Stomach (tissue), 9 donors: ENCODE measurements around the gene CMTM6. TPM values are rescaled to one million over a fixed set of nuclear protein-coding genes. Genes with fewer than 3 reads are reported as not detected.
"Not testable (repeated sequence)": the region's sequence is repeated elsewhere in the genome, so short reads cannot be mapped to it uniquely, and the experiment has no call there.

Experiments used
- DNase-seq, 2 donors: peaks; one replicate each; pipeline versions ENCODE4 v3.0.0 to v3.0.0-alpha.2; 2013 to 2019
- H3K27ac ChIP-seq, 5 donors: fragments of 200-600 bp in 4 of 5; sonication (generic) in 4 of 5; one replicate each; pipeline ENCODE4 v1.5.1; 2013 to 2019; ENCODE audit warnings: mild to moderate bottlenecking in 1 of 5, moderate library complexity in 1 of 5
- H3K27me3 ChIP-seq, 3 donors: fragments of 200-600 bp; sonication (generic); one replicate each; pipeline ENCODE4 v1.5.1; 2017 to 2019; ENCODE audit warnings: mixed run types in 1 of 3
- H3K36me3 ChIP-seq, 4 donors: fragments of 200-600 bp; sonication (generic); 1 replicate in 3 of 4; 2 replicates in 1 of 4; pipeline ENCODE4 v1.5.1; 2016 to 2019
- H3K4me1 ChIP-seq, 4 donors: fragments of 200-600 bp; sonication (generic); one replicate each; pipeline ENCODE4 v1.5.1; 2016 to 2019
- H3K4me3 ChIP-seq, 4 donors: fragments of 200-600 bp; sonication (generic) in 3 of 4; one replicate each; pipeline ENCODE4 v1.5.1; 2016 to 2019; ENCODE audit warnings: mild to moderate bottlenecking in 1 of 4
- H3K9me3 ChIP-seq, 4 donors: fragments of 200-600 bp; sonication (generic); one replicate each; pipeline ENCODE4 v1.5.1; 2016 to 2019
- EP300 ChIP-seq: sonication (generic); formaldehyde crosslinking; IDR thresholded peaks from one replicate; pipeline ENCODE4 v1.6.1; 2017; ENCODE audit warnings: antibody characterized with exemption
- POLR2A ChIP-seq, 4 donors: fragments of 450-650 bp; IDR thresholded peaks; one replicate each; pipeline ENCODE4 v1.6.1; 2016; ENCODE audit warnings: antibody characterized with exemption in 4 of 4, control low read depth in 2 of 4, mild to moderate bottlenecking in 1 of 4, moderate library complexity in 1 of 4
- POLR2AphosphoS5 ChIP-seq, 3 donors: sonication (generic); formaldehyde crosslinking; IDR thresholded peaks; one replicate each; pipeline ENCODE4 v1.6.1; 2016; ENCODE audit warnings: antibody characterized with exemption in 3 of 3
- WGBS, 5 donors: extraction: QIAGEN DNeasy Blood & Tissue Kit in 3 of 5; methylation state at CpG; one replicate each; pipeline versions ENCODE4 v1.1.5 to v1.1.7; 2013 to 2018; 5-methylcytosine and 5-hydroxymethylcytosine counted together
- intact Hi-C: fragments of 100-400 bp; cut with DNase I; formaldehyde crosslinking; loops from one replicate; pipeline ENCODE4 v1.15.1; 2023; ENCODE audit warnings: low total_unique reads
- polyA plus RNA-seq, 3 donors: library from polyadenylated mRNA; stranded (reverse); fragments of 200-250 nt; gene quantifications; one replicate each; pipeline ENCODE4 v1.2.3, GENCODE V29; 2013
- total RNA-seq, 5 donors: library from RNA; depleted of rRNA; stranded (reverse); fragments of >200 nt; gene quantifications; one replicate each; pipeline versions ENCODE4 v1.1.0 to v1.2.3, GENCODE V29; 2014 to 2016
- TF ChIP-seq, protein P1 (sequence below), 7 experiments: fragments of 450-650 bp in 4 of 7; fragments of 200-600 bp in 3 of 7; sonication (generic) in 3 of 7; IDR thresholded peaks; one replicate each; pipeline ENCODE4 v1.5.1; 2016 to 2019; ENCODE audit warnings: antibody characterized with exemption in 7 of 7, control low read depth in 2 of 7, mild to moderate bottlenecking in 1 of 7
- donor health status: healthy with polysubstance abuse.
- donor health status: Bipolar disorder and iron deficiency.
- donor health status: healthy.

The CMTM6 gene
- total and polyA plus RNA-seq, 8 donors, result 5.8 to 133 (median 15.2) TPM

DNA sequence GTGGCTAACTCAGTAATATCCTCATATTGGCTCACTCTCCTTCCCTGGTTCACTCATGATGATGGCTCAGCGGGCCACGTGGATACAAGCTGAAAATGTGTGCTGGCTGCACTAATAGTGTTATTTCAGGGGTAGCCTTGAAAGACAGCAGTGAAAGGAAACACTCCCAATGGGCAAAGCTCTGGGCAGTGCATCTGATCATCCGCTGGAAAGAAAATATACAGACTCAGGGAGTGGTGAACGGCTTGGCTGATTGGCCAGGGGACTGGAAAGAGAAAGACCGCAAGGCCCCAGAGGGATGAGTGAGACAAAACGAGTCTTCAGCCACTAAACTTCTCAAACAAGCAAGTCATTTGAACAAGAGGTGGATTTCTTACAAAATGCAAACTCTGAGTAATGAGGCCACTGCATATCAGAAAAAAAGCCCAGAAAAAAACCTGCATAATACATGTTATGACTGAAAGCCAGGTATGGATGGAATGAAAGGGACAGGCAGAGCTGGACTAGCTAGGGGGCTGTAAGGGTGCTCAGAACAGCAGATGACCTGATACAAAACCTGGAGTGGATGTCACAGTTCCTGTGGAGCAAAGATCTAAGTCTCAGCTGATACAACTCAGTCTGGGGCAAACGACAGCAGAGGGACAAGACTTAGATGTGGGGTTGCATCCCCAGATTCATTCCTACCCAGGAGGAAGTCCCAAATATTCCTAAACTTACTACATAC lies 33.3 kb downstream of the CMTM6 start:
- H3K36me3 ChIP-seq, result peaks cover 0 to 17% (median 4%) of the 10 kb centered on the region in 4 donors
- WGBS, 5 donors, result 73 to 81% (median 76%) methylated on average over 7 of the region's 7 CpGs
- DNase-seq, result no peak
- H3K27me3 ChIP-seq, result no peaks in the 10 kb centered on the region
- intact Hi-C loops, result loop anchor here (5.0 kb wide), 1 partner anchor 92 kb away; no protein-coding TSS in a partner anchor
- no peaks in the 10 kb centered on the region for H3K9me3 ChIP-seq
- H3K27ac ChIP-seq, result peak overlapping the region in 2 of 5 donors; percentile 59 to 60
- peaks cover 17 to 43% (median 27%) of the 10 kb centered on the region in 4 donors for H3K4me1 ChIP-seq
- no peak overlapping the region for H3K4me3 ChIP-seq
- TF ChIP-seq EP300 (no peak), POLR2A (IDR thresholded peaks at IDR 0.05) (no peak), POLR2AphosphoS5 (IDR thresholded peaks at IDR 0.05) (no peak)
- TF ChIP-seq, protein P1, sequence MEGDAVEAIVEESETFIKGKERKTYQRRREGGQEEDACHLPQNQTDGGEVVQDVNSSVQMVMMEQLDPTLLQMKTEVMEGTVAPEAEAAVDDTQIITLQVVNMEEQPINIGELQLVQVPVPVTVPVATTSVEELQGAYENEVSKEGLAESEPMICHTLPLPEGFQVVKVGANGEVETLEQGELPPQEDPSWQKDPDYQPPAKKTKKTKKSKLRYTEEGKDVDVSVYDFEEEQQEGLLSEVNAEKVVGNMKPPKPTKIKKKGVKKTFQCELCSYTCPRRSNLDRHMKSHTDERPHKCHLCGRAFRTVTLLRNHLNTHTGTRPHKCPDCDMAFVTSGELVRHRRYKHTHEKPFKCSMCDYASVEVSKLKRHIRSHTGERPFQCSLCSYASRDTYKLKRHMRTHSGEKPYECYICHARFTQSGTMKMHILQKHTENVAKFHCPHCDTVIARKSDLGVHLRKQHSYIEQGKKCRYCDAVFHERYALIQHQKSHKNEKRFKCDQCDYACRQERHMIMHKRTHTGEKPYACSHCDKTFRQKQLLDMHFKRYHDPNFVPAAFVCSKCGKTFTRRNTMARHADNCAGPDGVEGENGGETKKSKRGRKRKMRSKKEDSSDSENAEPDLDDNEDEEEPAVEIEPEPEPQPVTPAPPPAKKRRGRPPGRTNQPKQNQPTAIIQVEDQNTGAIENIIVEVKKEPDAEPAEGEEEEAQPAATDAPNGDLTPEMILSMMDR (IDR thresholded peaks at IDR 0.05), result no peak

DNA sequence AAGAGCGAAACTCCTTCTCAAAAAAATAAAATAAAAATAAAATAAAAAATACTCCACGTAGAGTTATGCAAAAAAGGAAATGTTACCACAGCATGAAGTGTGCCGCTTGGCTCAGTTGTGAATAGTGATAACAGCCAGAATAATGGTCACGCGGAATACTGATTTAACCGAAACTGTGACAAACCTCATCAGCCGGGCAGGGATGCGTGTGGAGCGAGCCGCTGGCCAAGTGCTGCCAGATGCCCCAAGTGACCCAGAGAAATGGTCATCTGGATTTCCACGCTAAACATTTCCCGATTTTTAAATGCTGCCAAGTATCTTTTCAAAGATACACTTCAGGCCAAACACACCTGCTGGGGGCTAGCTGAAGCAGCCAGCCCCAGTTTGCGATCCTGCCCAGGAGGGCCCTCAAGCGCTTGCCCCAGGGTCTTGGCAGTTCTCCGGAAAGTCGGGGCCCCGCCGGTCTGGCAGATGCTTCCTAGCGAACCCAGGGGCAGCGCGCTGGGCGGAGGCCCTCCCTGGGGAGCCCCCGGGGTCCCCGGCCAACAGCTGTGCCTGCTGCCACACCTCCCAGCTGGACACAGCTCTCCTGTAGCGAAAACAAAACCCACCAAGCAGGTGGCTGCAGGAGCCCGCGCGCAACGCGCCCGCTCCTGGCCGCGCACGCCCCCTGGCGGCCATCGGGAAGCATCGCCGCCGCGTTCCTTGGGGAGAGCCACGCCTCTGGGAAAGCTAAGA lies 35.1 kb downstream of the CMTM6 start:
- no peaks in the 10 kb centered on the region for H3K9me3 ChIP-seq
- whole genome bisulfite sequencing, 5 donors, result 14 to 24% (median 17%) methylated on average over 35 to 41 of the region's 41 CpGs
- no peaks in the 10 kb centered on the region for H3K27me3 ChIP-seq
- DNase-seq, result peak; percentile 86 to 93
- peaks cover 0 to 10% (median 2%) of the 10 kb centered on the region in 4 donors for H3K36me3 ChIP-seq
- intact Hi-C loops, result loop anchor here (5.0 kb wide), 1 partner anchor 90 kb away; no protein-coding TSS in a partner anchor
- H3K4me1 ChIP-seq, result peaks cover 23 to 53% (median 32%) of the 10 kb centered on the region in 4 donors
- peak overlapping the region in 4 of 5 donors; percentile 41 to 73 (median 60) for H3K27ac ChIP-seq
- TF ChIP-seq POLR2A (IDR thresholded peaks at IDR 0.05) (no peak), POLR2AphosphoS5 (IDR thresholded peaks at IDR 0.05) (peak in 2 of 3 donors; percentile 35 to 78), EP300 (no peak)
- TF ChIP-seq, protein P1 (IDR thresholded peaks at IDR 0.05), result peak in 6 of 7 experiments; percentile 72 to 100 (median 98)
- peak overlapping the region; percentile 37 to 52 (median 50) for H3K4me3 ChIP-seq

DNA sequence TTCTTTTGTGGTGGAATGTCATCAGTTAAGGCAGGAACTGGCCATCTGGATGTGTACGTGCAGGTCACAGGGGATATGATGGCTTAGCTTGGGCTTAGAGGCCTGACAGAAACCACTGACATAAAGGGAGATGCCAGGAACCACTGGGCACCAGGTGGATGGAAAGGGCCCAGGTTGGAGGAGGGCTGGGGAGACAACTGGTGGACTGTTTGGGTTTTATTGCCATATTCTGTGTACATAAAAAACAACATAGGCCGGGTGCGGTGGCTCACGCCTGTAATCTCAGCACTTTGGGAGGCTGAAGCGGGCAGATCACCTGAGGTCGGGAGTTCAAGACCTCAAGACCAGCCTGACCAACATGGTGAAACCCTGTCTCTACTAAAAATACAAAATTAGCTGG lies 35.8 kb downstream of the CMTM6 start:
- H3K27ac ChIP-seq, DNase-seq, H3K27me3 ChIP-seq, H3K9me3 ChIP-seq, H3K36me3 ChIP-seq, H3K4me3 ChIP-seq: not testable (repeated sequence)
- H3K4me1 ChIP-seq, result peaks cover 23 to 58% (median 34%) of the 10 kb centered on the region in 4 donors
- 86 to 94% (median 91%) methylated on average over 6 of the region's 6 CpGs for WGBS, 5 donors
- intact Hi-C loops, result loop anchor here (5.0 kb wide), 1 partner anchor 90 kb away; no protein-coding TSS in a partner anchor

DNA sequence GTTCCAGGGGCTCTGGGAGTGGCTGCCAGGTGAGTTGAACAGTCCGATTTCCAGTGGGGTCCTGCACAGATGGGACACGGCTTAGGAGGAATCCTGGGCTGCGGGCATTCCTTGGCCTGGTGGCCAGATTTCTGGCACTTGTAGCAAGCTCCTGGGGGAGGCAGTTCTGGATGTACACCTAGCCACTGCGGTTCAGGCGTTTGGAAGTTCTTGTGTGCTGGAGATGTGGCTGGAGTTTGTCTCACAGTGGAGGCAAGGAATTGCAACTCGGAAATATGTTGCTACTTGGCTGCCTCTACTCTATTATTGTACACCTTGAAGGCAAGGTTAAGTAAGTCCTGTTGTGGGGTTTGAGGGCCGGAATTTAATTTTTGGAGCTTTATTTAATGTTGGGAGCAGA lies 37.9 kb downstream of the CMTM6 start:
- H3K36me3 ChIP-seq, H3K4me3 ChIP-seq, H3K9me3 ChIP-seq, DNase-seq, H3K27ac ChIP-seq, H3K27me3 ChIP-seq: not testable (repeated sequence)
- peaks cover 13 to 61% (median 35%) of the 10 kb centered on the region in 4 donors for H3K4me1 ChIP-seq
- 95 to 98% (median 97%) methylated on average over 6 to 7 of the region's 7 CpGs for WGBS, 5 donors
- intact Hi-C loops, result loop anchor here (5.0 kb wide), 1 partner anchor 87 kb away; no protein-coding TSS in a partner anchor

DNA sequence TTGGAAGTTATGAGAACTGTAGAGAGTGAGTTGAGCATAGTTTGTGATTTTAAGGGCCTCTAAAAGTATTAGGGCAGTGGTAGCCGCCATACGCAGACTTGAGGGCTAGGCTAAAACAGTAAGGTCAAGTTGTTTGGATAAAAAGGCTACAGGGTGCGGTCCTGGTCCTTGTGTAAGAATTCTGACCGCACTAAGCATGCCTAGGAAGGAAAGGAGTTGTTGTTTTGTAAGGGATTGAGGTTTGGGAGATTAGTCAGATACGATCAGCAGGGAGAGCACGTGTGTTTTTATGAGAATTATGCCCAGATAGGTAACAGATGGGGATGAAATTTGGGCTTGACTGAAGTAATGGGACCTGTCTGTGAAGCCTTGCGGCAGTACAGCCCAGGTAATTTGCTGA lies 39.2 kb downstream of the CMTM6 start:
- WGBS, 5 donors, result 62 to 86% (median 73%) methylated on average over 7 of the region's 7 CpGs
- H3K36me3 ChIP-seq, intact Hi-C loops, H3K27me3 ChIP-seq, H3K9me3 ChIP-seq, H3K4me3 ChIP-seq, DNase-seq: not testable (repeated sequence)
- Histone ChIP-seq H3K4me1 (peaks cover 12 to 53% (median 24%) of the 10 kb centered on the region in 4 donors), H3K27ac (peak overlapping the region in 1 of 5 donors; percentile 84)

DNA sequence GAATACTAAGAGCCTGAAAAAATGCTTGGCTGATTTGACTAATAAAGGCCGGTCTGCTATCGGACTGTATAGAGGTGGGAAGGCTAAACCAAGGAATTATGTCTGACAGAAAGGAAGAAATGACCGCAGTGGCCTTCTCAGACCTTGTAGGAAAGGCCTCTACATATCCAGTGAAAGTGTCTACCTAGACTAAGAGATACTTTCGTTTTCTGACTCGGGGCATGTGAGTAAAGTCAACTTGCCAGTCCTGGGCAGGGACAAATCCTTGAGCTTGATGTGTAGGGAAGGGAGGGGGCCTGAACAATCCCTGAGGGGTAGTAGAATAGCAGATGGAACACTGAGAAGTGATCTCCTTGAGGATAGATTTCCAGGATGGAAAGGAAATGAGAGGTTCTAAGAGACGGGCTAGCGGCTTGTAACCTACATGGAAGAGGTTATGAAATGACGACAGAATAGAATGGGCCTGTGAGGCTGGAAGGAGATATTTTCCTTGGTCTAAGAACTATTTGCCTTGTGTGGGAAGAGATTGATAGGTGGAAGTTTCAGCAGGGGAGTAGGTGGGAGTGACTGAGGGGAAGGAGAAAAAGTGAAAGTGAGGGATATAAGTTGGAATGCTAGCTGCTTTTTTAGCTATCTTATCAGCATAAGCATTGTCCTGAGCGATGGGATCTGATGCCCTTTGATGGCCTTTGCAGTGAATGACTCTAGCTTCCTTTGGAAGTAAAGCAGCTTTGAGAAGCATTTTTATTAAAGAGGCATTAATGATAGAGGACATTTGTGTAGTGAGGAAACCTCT lies 40.3 kb downstream of the CMTM6 start:
- peak in 1 of 2 donors; percentile 41 for DNase-seq
- H3K4me3 ChIP-seq, result peak overlapping the region in 1 of 4 donors; percentile 16
- H3K9me3 ChIP-seq, intact Hi-C loops, H3K36me3 ChIP-seq, H3K27me3 ChIP-seq: not testable (repeated sequence)
- 19 to 39% (median 30%) methylated on average over 6 to 9 of the region's 9 CpGs for WGBS, 5 donors
- H3K4me1 ChIP-seq, result peaks cover 9 to 46% (median 14%) of the 10 kb centered on the region in 4 donors
- H3K27ac ChIP-seq, result peak overlapping the region; percentile 49 to 84 (median 74)

DNA sequence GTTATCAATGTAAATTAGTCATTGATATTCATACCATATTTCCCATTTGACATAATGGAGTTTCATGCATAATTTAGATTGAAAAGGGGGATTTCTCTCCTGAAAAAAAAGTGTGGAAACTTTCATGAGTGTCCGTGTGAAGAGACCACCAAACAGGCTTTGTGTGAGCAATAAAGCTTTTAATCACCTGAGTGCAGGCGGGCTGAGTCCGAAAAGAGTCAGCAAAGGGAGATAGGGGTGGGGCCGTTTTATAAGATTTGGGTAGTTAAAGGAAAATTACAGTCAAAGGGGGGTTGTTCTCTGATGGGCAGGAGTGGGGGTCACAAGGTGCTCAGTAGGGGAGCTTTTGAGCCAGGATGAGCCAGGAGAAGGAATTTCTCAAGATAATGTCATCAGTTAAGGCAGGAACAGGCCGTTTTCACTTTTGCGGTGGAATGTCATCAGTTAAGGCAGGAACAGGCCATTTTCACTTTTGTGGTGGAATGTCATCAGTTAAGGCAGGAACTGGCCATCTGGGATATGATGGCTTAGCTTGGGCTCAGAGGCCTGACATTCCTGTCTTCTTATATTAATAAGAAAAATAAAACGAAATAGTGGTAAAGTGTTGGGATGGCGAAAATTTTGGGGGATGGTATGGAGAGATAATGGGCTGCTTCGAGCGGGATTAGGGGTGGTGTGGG lies 41.7 kb downstream of the CMTM6 start:
- H3K4me3 ChIP-seq, intact Hi-C loops, H3K36me3 ChIP-seq, H3K27me3 ChIP-seq, DNase-seq, H3K9me3 ChIP-seq: not testable (repeated sequence)
- 84 to 87% (median 86%) methylated on average over 10 of the region's 10 CpGs for WGBS, 5 donors
- Histone ChIP-seq H3K27ac (peak overlapping the region in 3 of 5 donors; percentile 60 to 84 (median 74)), H3K4me1 (peaks cover 6 to 43% (median 10%) of the 10 kb centered on the region in 4 donors)
